ENCODE data around the gene MACROD2.

The MACROD2 gene

GRCh38 chr20:14299831-14300230, 304.5 kb downstream of the MACROD2 start:
- no peak overlapping the region for H3K4me3 ChIP-seq (ENCODE audit: control insufficient read depth, low read depth, low read length)
- DNase-seq (ENCODE audit: low read depth): no peak
- no peak for TF ChIP-seq CTCF (IDR thresholded peaks at IDR 0.05; ENCODE audit: control insufficient read depth, insufficient read depth, low read depth, low read length, missing control alignments)

- no peak overlapping the region for H3K4me3 ChIP-seq (ENCODE audit: control insufficient read depth, low read depth, low read length)
- no peak for TF ChIP-seq CTCF (IDR thresholded peaks at IDR 0.05; ENCODE audit: control insufficient read depth, insufficient read depth, low read depth, low read length, missing control alignments)
- DNase-seq (ENCODE audit: low read depth): no peak
These were observed 307.8 kb downstream of the MACROD2 start for GRCh38 chr20:14303106-14303505.

- no peak for DNase-seq (ENCODE audit: low read depth)
- H3K4me3 ChIP-seq (ENCODE audit: control insufficient read depth, low read depth, low read length): no peak overlapping the region
- no peak for TF ChIP-seq CTCF (IDR thresholded peaks at IDR 0.05; ENCODE audit: control insufficient read depth, insufficient read depth, low read depth, low read length, missing control alignments)
These were observed 308.3 kb downstream of the MACROD2 start for GRCh38 chr20:14303651-14304050.

GRCh38 chr20:14304472-14304871, 309.2 kb downstream of the MACROD2 start:
- DNase-seq (ENCODE audit: low read depth): no peak
- H3K4me3 ChIP-seq (ENCODE audit: control insufficient read depth, low read depth, low read length): no peak overlapping the region
- no peak for TF ChIP-seq CTCF (IDR thresholded peaks at IDR 0.05; ENCODE audit: control insufficient read depth, insufficient read depth, low read depth, low read length, missing control alignments)

GRCh38 chr20:14307956-14308355, 312.6 kb downstream of the MACROD2 start:
- no peak overlapping the region for H3K4me3 ChIP-seq (ENCODE audit: control insufficient read depth, low read depth, low read length)
- no peak for TF ChIP-seq CTCF (IDR thresholded peaks at IDR 0.05; ENCODE audit: control insufficient read depth, insufficient read depth, low read depth, low read length, missing control alignments)
- DNase-seq (ENCODE audit: low read depth): no peak

- no peak for DNase-seq (ENCODE audit: low read depth)
- TF ChIP-seq CTCF (IDR thresholded peaks at IDR 0.05; ENCODE audit: control insufficient read depth, insufficient read depth, low read depth, low read length, missing control alignments): no peak
These were observed 315.8 kb downstream of the MACROD2 start for GRCh38 chr20:14310977-14311627.

More at GRCh38 chr20:14310977-14311627, 315.8 kb downstream of the MACROD2 start:
- H3K4me3 ChIP-seq (ENCODE audit: control insufficient read depth, low read depth, low read length): no peak overlapping the region
